Progenitor cell of endocrine pancreas (in vitro differentiated cells): ENCODE data around the gene PAPSS1. TPM values are rescaled to one million over a fixed set of nuclear protein-coding genes. Genes with fewer than 3 reads are reported as not detected.
"Not testable (repeated sequence)": the region's sequence is repeated elsewhere in the genome, so short reads cannot be mapped to it uniquely, and the experiment has no call there.

ENCODE experiments used
- DNase-seq: peaks from one replicate; pipeline ENCODE4 v3.0.0; 2021; ENCODE audit warnings: low spot score; ENCODE audit not compliant: unreplicated experiment
- H3K27ac Mint-ChIP-seq: 2 replicates; pipeline ENCODE4 v1.8.0; 2021; ENCODE audit warnings: mild to moderate bottlenecking, moderate library complexity, mixed read lengths
- H3K27me3 Mint-ChIP-seq: 2 replicates; pipeline ENCODE4 v1.8.0; 2021; ENCODE audit warnings: mixed read lengths
- H3K36me3 Mint-ChIP-seq: 2 replicates; pipeline ENCODE4 v1.8.0; 2022; ENCODE audit warnings: mixed read lengths; ENCODE audit not compliant: insufficient read depth
- H3K4me1 Mint-ChIP-seq: 2 replicates; pipeline ENCODE4 v1.8.0; 2021; ENCODE audit warnings: low read depth, mixed read lengths
- H3K4me3 Mint-ChIP-seq: 2 replicates; pipeline ENCODE4 v1.8.0; 2021; ENCODE audit warnings: low read depth, mild to moderate bottlenecking, moderate library complexity, mixed read lengths
- H3K9me3 Mint-ChIP-seq: 2 replicates; pipeline ENCODE4 v1.8.0; 2021; ENCODE audit warnings: low read depth, mixed read lengths
- CTCF ChIP-seq: fragments of 200-600 bp; sonication (generic); IDR thresholded peaks from one replicate; pipeline ENCODE4 v1.5.0; 2021; ENCODE audit warnings: antibody characterized with exemption, mild to moderate bottlenecking; ENCODE audit not compliant: unreplicated experiment
- total RNA-seq: library from RNA; stranded (reverse); gene quantifications from 2 replicates; pipeline ENCODE4 v1.2.1, GENCODE V29; 2021

Gene PAPSS1
- total RNA-seq, 1 donor from 2014 or later = 136 TPM

GRCh38 chr4:107708225-107708624 lies 11.8 kb downstream of the PAPSS1 start:
- peaks cover 51% of the 10 kb centered on the region for H3K36me3 Mint-ChIP-seq
- no peak for TF ChIP-seq CTCF
- H3K4me1 Mint-ChIP-seq = peaks cover 30% of the 10 kb centered on the region
- H3K27me3 Mint-ChIP-seq = no peaks in the 10 kb centered on the region
- peaks cover 34% of the 10 kb centered on the region for H3K9me3 Mint-ChIP-seq
- no peak overlapping the region for H3K4me3 Mint-ChIP-seq
- DNase-seq = no peak
- no peak overlapping the region for H3K27ac Mint-ChIP-seq

- H3K27me3 Mint-ChIP-seq = no peaks in the 10 kb centered on the region
- no peak overlapping the region for H3K4me3 Mint-ChIP-seq
- no peak overlapping the region for H3K27ac Mint-ChIP-seq
- TF ChIP-seq CTCF = no peak
- H3K9me3 Mint-ChIP-seq = peaks cover 46% of the 10 kb centered on the region
- peaks cover 59% of the 10 kb centered on the region for H3K36me3 Mint-ChIP-seq
- no peak for DNase-seq
- H3K4me1 Mint-ChIP-seq = peaks cover 24% of the 10 kb centered on the region
Measured at GRCh38 chr4:107705742-107706556, 14.1 kb downstream of the PAPSS1 start.

- Mint-ChIP-seq H3K4me3 (no peak overlapping the region), H3K27me3 (no peaks in the 10 kb centered on the region), H3K36me3 (peaks cover 65% of the 10 kb centered on the region), H3K27ac (no peak overlapping the region), H3K4me1 (peaks cover 7% of the 10 kb centered on the region), H3K9me3 (peaks cover 35% of the 10 kb centered on the region)
- TF ChIP-seq CTCF = no peak
- DNase-seq = no peak
Measured at GRCh38 chr4:107701565-107701964, 18.5 kb downstream of the PAPSS1 start.

GRCh38 chr4:107699466-107700206 lies 20.4 kb downstream of the PAPSS1 start:
- Mint-ChIP-seq H3K9me3 (peaks cover 30% of the 10 kb centered on the region), H3K27me3 (no peaks in the 10 kb centered on the region), H3K36me3 (peaks cover 68% of the 10 kb centered on the region), H3K4me3 (no peak overlapping the region), H3K4me1 (peaks cover 10% of the 10 kb centered on the region), H3K27ac (no peak overlapping the region)
- TF ChIP-seq CTCF = no peak
- DNase-seq = no peak

GRCh38 chr4:107696187-107696586 lies 23.8 kb downstream of the PAPSS1 start:
- not testable (repeated sequence) for H3K27ac Mint-ChIP-seq, H3K9me3 Mint-ChIP-seq, H3K27me3 Mint-ChIP-seq, DNase-seq, H3K4me3 Mint-ChIP-seq
- Mint-ChIP-seq H3K4me1 (peaks cover 13% of the 10 kb centered on the region), H3K36me3 (peaks cover 63% of the 10 kb centered on the region)
